GM18505 (cell line): Measurements from ENCODE around the gene STAB2.

Experiments
- ATAC-seq: cut with Tn5 transposase; IDR thresholded peaks from one replicate; pipeline ENCODE4 v1.9.1; 2021; ENCODE audit not compliant: unreplicated experiment
- POLR2A ChIP-seq: IDR thresholded peaks from 4 replicates; pipeline ENCODE4 v1.6.1; 2011; ENCODE audit warnings: borderline replicate concordance; ENCODE audit not compliant: insufficient read depth, insufficient read length; ENCODE audit errors: extremely low read depth

The STAB2 gene

DNA sequence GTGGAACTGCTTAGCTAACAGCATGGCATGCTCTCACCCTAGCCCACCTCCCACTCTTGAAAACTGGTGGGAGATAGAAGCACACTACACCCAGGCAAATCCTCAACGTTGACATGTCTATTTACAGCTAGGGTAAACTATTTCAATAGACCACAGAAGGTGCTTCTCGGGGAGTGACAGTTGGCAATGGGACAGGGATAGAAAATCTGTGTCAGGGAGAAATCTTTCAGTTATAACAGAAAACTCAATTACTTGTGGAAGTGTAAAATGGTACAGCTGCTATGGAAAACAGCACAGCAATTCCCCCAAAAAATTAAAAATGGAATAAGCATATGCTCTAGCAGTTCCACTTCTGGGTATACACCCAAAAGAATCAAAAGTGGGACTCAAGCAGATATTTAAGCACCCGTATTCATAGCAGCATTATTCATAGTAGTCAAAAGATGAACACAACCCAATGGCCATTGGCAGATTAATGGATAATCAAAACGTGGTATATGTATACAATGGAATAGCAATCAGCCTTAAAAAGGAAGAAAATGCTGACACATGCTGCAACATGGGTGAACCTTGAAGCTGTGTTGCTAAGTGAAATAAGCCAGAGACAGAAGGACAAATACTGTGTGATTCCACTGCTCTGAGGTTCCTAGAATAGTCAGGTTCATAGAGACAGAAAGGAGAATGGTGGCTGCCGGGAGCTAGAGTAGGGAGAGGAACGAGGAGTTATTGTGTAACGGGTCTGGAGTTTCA lies 92.5 kb downstream of the STAB2 start:
- no peak for TF ChIP-seq POLR2A
- ATAC-seq, result no peak

DNA sequence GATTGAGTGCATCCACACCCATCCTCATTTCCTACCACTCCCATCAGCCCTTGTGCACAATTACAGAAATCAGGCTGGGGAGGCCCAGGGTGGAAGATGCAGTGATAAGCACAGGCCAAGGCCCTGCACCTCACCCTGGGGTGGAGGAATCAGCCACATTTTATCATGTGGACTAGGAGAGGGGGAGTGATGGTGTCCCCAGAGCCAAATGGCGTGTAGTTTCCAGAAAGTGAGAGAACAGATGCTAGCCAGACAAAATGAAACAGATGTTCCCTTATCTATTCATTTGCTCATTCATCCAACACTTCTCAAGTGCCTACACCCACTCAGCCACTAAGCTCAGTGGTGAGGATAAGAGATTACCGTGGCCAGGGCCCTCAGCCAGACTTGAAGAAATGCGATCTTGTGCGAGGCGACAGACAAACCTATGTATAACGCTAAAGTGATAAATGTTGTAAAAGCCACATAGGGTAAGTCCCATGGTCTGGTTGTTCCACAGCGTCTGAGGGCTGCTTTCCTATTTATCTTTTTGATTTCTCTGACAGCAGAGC lies 93.6 kb downstream of the STAB2 start:
- no peak for TF ChIP-seq POLR2A
- no peak for ATAC-seq

DNA sequence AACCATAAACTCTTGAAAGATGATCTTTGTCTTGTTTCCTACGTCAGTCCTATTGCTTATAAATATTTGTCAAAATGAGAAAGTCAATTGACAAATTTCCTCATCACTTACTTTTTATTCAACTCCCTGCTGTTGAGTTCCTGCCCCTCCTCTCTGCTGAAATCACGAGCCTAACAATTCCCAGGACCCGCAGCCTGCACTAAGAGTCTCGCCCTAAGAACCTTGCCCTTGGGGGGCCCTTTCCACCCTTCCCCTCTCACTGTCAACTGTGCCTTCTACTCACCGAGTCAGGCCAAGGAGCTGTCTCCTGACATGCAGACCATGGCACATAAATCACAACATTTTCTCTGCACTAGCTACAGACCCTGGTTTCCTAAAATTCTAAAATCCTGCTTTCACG lies 99.0 kb downstream of the STAB2 start:
- no peak for TF ChIP-seq POLR2A
- no peak for ATAC-seq

DNA sequence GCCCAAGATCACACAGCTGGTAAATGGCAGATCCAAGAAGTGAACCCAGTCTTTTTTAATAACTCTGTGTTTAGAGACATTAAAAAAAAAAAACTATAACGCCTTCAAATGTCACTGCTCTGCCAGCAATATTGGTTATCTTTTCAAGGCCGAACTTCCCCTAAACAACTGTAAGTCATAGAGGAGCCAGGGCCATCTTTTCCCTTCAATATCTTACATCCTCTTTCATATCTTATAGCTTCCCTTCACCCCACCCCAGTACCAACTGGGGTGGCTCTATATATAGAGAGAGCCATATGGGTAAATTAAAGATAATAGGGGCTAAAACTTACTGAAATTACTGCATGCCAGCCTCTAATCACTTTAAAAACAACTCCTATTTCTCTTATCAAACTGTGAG lies 100.2 kb downstream of the STAB2 start:
- no peak for TF ChIP-seq POLR2A
- no peak for ATAC-seq

DNA sequence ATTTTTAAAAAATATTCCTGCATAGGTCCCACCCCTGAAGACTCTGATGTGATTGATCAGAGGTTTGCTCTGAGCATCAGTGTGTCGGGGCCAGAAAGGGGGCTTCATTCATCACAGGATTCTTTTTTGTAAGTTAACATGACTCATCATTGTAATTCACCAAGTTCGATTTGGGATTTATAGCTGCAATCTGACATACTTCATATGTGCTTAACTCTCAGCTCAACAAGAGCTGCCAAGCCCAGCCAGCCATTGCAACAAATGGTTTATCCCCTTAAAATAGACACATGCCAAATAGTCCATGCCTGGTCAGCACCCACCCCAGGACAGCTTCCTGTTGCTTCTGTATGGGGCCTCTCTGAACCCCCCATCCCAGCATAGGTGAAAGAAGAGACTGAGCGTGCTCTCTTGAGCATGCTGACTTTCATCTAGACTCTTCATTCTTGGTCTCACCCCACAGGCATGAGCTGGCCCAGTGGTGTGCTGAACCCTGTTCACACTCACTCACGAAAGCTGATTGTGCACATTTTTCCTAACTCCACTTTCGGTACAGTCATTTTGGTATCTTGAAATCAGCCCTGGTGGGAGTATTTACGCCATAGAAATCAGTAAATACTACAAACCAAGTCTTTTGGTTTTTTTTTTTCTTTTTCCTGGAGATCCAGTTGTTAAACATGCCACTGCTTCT lies 101.4 kb downstream of the STAB2 start:
- no peak for ATAC-seq
- no peak for TF ChIP-seq POLR2A

DNA sequence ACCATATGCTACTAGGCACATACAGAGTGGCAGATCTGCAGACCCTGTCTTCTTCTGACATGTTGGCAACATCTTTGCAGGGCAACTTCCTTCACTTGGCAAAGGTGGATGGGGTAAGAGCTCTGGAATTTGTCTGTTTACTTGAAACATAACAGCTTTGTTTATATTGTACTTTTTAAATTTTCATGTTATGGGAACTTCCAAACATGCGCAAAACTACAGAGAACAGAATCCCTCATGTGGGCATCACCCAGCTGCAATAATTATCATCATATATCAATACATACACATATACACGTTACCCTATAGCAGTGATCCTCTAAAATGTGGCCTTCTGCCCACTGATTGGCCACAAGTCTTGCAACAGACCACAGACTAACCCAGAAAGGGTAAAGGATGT lies 103.4 kb downstream of the STAB2 start:
- no peak for TF ChIP-seq POLR2A
- ATAC-seq, result no peak

DNA sequence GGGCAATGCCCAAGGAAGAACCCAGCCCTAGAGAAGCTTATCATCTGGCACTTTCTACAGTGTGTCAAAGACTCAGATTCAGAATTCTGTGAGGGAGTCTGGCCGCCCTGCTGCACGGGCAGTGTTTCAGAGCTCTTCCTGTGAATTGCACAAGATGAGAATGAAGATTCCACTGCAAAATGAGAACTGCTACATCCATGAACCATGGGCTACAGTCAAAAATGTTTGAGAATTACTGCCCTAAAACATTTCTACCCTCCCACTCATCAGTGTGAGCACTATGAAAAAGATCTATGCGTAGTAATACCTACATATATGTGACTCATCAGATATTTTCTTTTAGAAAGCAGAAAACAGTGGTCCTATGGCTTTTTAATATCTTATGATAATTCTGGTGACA lies 104.0 kb downstream of the STAB2 start:
- TF ChIP-seq POLR2A, result no peak
- no peak for ATAC-seq

DNA sequence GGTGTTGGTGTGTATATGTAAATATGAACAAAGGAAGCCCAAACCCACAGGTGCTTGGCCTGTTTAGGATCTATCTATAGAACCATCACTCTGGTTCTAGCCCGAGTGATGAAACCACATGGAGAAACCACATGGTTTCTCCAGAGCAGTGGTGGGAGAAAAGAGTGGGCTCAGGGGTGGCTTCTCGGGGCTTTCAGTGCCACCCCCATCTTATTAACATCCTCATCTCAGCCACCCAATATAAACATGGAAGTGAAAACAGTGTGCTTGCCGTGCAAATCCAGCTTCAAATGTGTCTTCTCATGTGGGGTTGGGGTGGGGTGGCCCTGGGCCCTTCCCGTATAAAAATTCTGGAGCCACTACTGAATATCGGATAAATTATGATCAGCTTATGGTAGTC lies 109.0 kb downstream of the STAB2 start:
- no peak for ATAC-seq
- TF ChIP-seq POLR2A, result no peak

DNA sequence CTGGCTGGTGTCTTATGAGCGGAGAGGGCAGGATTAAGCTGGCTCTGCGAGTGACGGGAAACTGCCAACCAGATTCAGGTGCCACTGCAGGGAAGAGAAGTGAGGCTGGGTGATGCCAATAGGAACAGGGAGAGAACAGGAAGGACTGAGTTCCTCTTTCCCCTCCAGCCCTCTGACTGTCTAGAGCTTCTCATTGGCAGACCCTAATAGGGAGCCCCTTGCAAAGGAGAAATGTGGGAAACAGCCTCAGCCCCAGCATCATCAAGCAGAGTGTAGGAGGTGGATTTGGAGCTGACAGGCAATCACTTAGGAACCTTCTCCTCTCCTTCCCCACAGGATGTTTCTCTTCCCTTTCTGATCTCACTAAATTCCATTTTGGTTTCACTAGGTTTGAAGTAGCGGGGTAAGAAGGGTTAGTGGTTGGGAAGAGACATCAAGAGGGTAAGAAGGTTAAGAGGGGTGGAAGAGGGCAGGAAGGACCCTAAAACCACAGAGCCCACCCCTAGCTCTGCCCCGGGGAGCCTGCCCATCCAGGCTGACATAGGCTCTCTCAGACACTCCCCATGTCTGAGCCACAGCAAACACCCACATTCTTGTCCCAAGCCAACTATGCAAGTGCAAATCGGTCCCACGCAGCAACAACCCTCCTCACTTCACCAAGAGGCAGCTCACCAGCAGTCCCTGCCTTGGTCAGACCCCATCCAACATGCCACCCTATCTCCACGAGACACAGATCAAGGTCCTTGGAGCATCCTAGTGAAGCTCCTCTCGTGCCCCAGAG lies 111.1 kb downstream of the STAB2 start:
- no peak for TF ChIP-seq POLR2A
- no peak for ATAC-seq

DNA sequence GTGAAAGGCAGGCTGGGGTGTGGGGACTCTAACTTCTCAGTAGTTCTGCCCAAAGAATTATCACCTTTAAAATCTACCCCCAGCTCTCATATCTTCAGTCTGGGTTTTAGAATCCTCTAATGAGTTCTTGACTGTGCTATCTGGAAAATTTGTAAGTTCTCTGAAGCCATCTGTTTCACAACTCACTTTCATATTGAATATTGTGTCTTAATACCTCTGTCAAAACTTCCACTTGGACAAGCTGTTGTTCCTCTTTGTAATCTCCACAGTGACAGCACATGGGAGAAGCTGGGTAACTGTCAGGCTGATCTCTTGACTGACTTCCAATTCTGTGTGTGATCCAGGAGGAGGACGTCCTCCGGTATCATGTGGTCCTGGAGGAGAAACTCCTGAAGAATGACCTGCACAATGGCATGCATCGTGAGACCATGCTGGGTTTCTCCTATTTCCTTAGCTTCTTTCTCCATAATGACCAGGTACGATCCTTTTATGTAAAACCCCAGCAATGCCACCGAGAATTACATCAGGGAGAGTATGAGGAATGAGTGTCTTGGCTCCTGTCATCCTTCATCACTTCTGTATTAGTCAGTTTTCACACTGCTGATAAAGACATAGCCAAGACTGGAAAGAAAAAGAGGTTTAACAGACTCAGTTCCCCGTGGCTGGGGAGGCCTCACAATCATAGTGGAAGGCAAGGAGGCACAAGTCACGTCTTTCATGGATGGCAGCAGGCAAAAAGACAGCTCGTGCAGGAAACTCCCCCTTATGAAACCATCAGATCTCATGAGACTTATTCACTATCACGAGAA lies 111.9 kb downstream of the STAB2 start:
- ATAC-seq, result no peak

DNA sequence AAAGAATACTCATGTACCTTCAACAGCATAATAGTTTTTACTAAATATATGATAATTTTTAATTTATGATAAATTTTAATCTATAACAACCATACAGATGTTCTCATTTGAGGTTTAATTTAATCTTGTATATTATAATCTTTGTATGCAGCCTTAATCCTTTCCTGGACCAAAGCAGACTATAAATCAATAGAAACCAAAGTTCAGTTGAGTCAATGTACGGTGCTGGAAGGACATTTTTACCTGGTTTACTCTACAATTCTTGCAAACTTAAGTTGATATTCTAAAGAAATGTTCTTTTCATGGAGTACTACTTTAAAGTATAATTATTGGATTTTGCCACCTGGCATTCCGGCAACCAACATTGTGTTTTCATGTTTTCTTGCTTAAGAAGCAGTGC lies 118.0 kb downstream of the STAB2 start:
- no peak for ATAC-seq
- TF ChIP-seq POLR2A, result no peak

More for the DNA sequence above, 111.9 kb downstream of the STAB2 start:
- no peak for TF ChIP-seq POLR2A

DNA sequence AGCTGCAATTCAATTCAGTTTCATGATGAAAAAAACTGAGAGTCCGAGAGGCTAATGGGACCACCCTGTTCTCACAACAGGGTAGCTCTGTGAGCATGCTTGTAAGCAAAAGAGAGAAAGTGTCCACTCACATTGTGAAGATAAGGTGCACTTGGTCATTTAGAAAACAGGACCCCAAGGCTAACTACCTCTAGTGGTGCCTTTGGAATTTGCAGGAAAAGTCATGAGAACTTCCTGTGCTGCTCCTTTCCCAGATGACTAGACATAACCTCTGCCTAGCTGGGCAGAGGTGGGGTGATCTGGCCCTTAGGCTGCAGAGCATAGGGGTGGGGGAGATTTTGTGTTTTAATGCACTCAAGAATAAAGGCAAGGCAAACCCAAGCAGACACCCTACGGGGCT lies 118.9 kb downstream of the STAB2 start:
- no peak for ATAC-seq
- TF ChIP-seq POLR2A, result no peak

DNA sequence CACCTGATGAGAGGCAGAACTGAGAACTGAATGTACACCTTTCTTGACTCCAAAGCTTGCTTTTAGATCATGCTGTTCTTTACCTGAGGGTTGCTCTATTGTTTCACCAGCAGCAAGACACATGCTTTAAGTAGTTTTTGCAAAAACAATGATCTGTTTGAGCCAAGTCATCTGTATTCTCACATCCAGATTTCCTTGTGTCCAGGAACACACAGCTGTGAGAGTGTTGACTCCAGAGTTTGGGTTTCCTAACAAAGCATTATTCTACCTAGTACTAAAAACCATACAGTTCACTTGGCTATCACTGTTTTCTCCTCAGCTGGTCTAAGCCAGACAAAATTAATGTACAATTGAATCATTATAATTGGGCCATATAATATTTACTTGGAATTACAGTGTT lies 120.4 kb downstream of the STAB2 start:
- TF ChIP-seq POLR2A, result no peak
- ATAC-seq, result no peak
